GM18951 (cell line): Measurements from ENCODE around the gene KRT9.
"Not testable (repeated sequence)": the region's sequence is repeated elsewhere in the genome, so short reads cannot be mapped to it uniquely, and the experiment has no call there.

Experiments
- POLR2A ChIP-seq: IDR thresholded peaks from 4 replicates; pipeline ENCODE4 v1.6.1; 2011; ENCODE audit warnings: mild to moderate bottlenecking; ENCODE audit not compliant: insufficient read length, insufficient read depth; ENCODE audit errors: extremely low read depth
- in situ Hi-C: fragments of 300-500 bp; cut with MboI; formaldehyde crosslinking; loops from one replicate; pipeline ENCODE4 v1.12.0; 2022; ENCODE audit warnings: low sequenced_read_pairs, mixed read lengths, inconsistent platforms; ENCODE audit not compliant: unreplicated experiment

The KRT9 gene, protein sequence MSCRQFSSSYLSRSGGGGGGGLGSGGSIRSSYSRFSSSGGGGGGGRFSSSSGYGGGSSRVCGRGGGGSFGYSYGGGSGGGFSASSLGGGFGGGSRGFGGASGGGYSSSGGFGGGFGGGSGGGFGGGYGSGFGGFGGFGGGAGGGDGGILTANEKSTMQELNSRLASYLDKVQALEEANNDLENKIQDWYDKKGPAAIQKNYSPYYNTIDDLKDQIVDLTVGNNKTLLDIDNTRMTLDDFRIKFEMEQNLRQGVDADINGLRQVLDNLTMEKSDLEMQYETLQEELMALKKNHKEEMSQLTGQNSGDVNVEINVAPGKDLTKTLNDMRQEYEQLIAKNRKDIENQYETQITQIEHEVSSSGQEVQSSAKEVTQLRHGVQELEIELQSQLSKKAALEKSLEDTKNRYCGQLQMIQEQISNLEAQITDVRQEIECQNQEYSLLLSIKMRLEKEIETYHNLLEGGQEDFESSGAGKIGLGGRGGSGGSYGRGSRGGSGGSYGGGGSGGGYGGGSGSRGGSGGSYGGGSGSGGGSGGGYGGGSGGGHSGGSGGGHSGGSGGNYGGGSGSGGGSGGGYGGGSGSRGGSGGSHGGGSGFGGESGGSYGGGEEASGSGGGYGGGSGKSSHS

DNA sequence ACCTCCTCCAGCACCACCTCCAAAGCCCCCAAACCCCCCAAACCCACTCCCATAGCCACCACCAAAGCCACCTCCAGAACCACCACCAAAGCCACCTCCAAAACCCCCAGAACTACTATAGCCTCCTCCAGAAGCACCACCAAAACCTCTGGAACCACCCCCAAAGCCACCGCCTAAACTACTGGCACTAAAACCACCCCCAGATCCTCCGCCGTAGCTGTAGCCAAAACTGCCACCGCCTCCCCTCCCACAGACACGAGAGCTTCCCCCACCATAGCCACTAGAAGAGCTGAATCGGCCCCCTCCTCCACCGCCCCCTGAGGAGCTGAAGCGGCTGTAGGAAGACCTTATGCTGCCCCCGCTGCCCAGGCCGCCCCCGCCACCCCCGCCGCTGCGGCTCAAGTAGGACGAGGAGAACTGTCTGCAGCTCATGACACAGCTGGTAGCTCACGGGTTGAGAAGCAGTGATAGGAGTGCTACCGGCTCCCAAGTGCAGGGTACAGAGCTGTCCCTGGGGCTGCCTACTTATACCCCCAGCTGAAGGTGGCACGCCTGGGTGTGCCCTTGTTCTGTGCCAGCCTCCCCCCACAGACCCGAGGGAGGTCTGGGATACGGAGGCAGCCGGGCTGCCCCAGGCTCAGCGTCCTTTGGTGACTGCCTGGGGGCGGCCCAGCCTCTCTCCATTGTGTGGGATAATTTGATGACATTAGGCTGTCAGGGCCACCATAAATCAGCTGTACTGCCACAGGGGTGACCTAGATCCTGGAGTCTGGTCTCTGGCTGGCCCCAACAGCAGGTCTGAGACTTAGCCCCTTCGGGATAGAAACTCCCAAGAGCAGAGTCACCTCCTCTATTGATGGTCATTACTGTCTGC, at the start of gene KRT9:
TSS of gene KRT9 (minus strand) at position 499 of the 874 bp plus-strand sequence. CDS start at position 432, 67 bp downstream.
- in situ Hi-C loops = no loop called here
- TF ChIP-seq POLR2A = no peak

DNA sequence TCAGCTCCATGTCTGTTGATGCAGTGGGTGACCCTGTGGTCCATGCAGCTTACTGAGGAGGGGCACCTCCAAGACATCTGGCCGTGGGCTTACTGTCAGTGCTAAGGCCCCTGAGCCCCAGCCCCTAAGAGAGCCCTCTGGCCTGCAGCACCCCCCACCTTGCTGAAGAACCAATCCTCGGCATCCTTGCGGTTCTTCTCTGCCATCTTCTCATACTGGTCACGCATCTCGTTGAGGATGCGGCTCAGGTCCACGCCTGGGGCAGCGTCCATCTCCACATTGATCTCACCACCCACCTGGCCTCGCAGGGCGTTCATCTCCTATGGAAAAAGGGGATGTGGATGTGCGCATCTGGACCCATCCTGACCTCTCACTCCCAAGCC, 49.6 kb upstream of the KRT9 start:
- in situ Hi-C loops = not testable (repeated sequence)

- in situ Hi-C loops = no loop called here
- TF ChIP-seq POLR2A = no peak
Measured at GRCh38 chr17:41620583-41621434, 49.0 kb upstream of the KRT9 start.

GRCh38 chr17:41619927-41620582, 48.2 kb upstream of the KRT9 start:
- in situ Hi-C loops = not testable (repeated sequence)

DNA sequence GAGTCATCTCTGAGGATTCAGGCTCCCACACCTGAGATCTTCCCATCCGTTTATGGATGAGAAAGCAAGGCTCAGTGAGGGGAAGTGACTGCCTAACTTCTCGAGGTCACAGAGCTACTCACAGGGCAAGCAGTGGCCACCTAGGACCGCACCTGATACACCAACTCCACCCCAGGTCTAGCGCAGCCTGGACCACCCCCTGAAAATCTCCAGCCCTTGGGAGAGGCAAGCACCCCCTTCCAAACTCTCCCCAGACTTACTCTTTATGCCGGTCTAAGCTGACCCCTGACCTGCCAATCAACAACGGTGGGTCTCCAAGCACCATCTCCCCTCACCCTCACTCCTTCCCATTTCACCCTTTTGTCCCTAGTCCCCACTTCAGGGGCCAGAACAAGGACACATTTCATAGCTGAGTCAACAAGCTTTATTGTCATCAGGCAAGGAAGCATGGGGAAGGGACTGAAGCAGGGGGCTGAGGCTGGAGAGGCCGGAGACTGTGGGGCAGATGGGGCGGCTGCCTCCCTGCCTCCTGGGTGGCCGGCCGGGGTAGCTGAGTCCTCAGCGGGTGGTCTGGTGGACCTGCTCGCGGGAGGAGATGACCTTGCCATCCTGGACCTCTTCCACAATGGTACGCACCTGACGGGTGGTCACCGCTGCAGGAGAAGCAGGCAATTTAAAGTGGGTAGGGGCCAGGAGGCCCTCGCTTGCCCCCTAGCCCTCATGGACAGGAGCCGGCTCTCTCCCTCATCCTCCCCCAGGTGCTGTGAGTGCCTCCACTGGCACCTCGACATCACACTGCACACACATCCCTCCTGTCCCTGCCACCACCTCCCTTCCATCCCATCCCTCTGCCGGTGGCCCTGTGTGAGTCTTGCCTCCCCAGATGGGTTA, 47.4 kb upstream of the KRT9 start:
- in situ Hi-C loops = no loop called here

DNA sequence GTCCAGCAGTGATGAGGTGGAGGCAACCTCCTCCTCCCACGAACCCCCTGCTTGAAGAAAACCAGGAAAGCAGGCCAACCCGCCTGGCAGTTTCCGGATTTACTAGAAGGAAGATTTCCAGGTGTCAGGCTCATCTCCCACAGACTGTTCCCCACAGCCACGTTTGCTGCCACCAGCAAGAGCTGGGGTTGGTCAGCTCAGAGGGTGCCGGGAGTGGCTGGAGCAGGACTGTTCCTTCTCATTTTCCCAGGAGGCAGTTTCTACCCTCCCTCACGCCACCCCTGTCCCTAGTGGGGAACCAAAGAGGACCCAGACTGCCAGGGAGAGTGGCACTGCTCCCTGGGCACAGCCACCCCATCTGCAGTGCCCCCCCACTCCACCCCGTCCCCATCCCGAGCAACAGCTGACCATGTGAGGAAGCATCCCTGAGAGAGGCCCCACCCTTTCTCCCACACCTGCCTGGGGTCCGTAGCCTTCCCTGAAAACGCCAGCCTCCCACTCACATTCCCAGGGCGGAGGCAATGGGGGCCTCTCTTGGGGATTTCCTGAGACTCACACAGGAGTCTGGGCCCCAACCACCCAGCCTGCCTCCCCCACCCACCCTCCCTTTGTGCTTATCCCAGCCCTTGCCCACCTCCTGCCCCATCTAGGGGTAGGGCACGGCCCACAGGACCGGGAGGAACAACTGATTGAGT, 46.6 kb upstream of the KRT9 start:
- in situ Hi-C loops = no loop called here
- no peak for TF ChIP-seq POLR2A

More for the DNA sequence above, 47.4 kb upstream of the KRT9 start:
- no peak for TF ChIP-seq POLR2A

- in situ Hi-C loops = no loop called here
- TF ChIP-seq POLR2A = no peak
Measured at GRCh38 chr17:41617698-41618097, 45.8 kb upstream of the KRT9 start.

DNA sequence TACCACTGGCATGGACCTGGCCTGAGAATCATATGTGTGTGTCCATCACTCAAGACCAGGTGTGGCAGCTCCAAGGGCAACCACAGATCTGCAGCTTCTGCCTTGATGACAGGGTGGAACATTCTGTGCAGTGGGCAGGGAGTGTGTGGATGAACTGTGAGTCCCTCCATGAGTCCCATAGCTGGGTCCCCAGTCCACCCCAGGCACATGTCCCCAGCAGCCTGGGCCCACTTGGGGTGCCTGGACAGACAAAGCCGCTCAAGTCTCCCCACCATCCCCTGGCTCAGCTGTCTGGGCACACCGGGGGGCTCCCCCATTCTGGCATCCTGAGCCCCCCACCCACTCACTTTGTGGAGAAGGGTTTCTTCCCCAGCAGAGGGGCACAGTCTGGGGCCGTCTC, 45.3 kb upstream of the KRT9 start:
- in situ Hi-C loops = no loop called here
- TF ChIP-seq POLR2A = no peak

GRCh38 chr17:41616486-41616885, 44.6 kb upstream of the KRT9 start:
- in situ Hi-C loops = not testable (repeated sequence)

- in situ Hi-C loops = no loop called here
- TF ChIP-seq POLR2A = no peak
Measured at GRCh38 chr17:41615454-41615853, 43.6 kb upstream of the KRT9 start.

DNA sequence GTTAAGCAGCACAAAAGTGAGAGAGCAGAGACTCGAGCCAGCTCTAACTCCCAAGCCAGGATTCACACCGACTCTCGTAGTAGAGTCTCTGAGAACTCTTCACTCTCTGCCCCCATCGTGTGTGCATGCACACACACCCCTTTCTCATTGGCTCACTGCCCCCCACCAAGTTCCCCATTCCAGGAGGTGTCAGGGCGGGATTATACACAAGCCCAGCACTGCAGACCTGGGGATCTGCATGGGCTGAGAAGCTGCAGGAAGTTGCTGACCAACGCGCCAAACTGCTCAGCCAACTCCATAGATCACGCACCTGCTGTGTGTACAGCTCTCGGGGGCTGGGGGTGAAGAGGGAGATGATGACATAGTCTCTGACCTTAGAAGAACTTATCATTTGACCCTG, 42.9 kb upstream of the KRT9 start:
- in situ Hi-C loops = not testable (repeated sequence)
